HEK293 (cell line): ENCODE results near the gene PFDN6.

ENCODE experiments used
- ATF2 ChIP-seq: fragments of 450-650 bp; formaldehyde crosslinking; IDR thresholded peaks from 2 replicates; pipeline ENCODE4 v1.5.1; 2016; ENCODE audit warnings: missing biosample characterization, missing genetic modification characterization, low read depth
- CTCF ChIP-seq: fragments of 450-650 bp; formaldehyde crosslinking; IDR thresholded peaks from 2 replicates; pipeline ENCODE4 v1.5.1; 2016; ENCODE audit warnings: missing biosample characterization, missing genetic modification characterization
- GFI1B ChIP-seq: fragments of 450-650 bp; formaldehyde crosslinking; IDR thresholded peaks from 2 replicates; pipeline ENCODE4 v1.5.1; 2016; ENCODE audit warnings: missing biosample characterization, missing genetic modification characterization
- KLF1 ChIP-seq: fragments of 450-650 bp; formaldehyde crosslinking; IDR thresholded peaks from 2 replicates; pipeline ENCODE4 v1.5.1; 2016; ENCODE audit warnings: missing biosample characterization, missing genetic modification characterization
- KLF7 ChIP-seq: fragments of 450-650 bp; formaldehyde crosslinking; IDR thresholded peaks from 2 replicates; pipeline ENCODE4 v1.5.1; 2016; ENCODE audit warnings: missing biosample characterization, missing genetic modification characterization, borderline replicate concordance
- PRDM4 ChIP-seq: fragments of 450-650 bp; formaldehyde crosslinking; IDR thresholded peaks from 2 replicates; pipeline ENCODE4 v1.5.1; 2017; ENCODE audit warnings: missing biosample characterization, missing genetic modification characterization
- REPIN1 ChIP-seq: fragments of 450-650 bp; formaldehyde crosslinking; IDR thresholded peaks from 2 replicates; pipeline ENCODE4 v1.5.1; 2017; ENCODE audit warnings: missing biosample characterization, missing genetic modification characterization, low read depth
- SP2 ChIP-seq: fragments of 450-650 bp; formaldehyde crosslinking; IDR thresholded peaks from 2 replicates; pipeline ENCODE4 v1.5.1; 2016; ENCODE audit warnings: missing biosample characterization, missing genetic modification characterization
- SP3 ChIP-seq: fragments of 450-650 bp; formaldehyde crosslinking; IDR thresholded peaks from 2 replicates; pipeline ENCODE4 v1.5.1; 2016; ENCODE audit warnings: missing biosample characterization, missing genetic modification characterization
- YY1 ChIP-seq: fragments of 450-650 bp; formaldehyde crosslinking; IDR thresholded peaks from 2 replicates; pipeline ENCODE4 v1.5.1; 2018; ENCODE audit warnings: missing biosample characterization, missing genetic modification characterization
- ZBTB26 ChIP-seq: fragments of 450-650 bp; formaldehyde crosslinking; optimal IDR thresholded peaks from 2 replicates; pipeline ENCODE3; 2016; ENCODE audit warnings: missing biosample characterization, mild to moderate bottlenecking, missing genetic modification characterization
- ZBTB44 ChIP-seq: fragments of 450-650 bp; IDR thresholded peaks from 2 replicates; pipeline ENCODE4 v1.5.1; 2018; ENCODE audit warnings: missing biosample characterization, mild to moderate bottlenecking, missing genetic modification characterization
- ZEB2 ChIP-seq: fragments of 450-650 bp; formaldehyde crosslinking; IDR thresholded peaks from 2 replicates; pipeline ENCODE4 v1.5.1; 2016; ENCODE audit warnings: missing biosample characterization, missing genetic modification characterization
- ZNF138 ChIP-seq: fragments of 450-650 bp; formaldehyde crosslinking; IDR thresholded peaks from 2 replicates; pipeline ENCODE4 v1.5.1; 2016; ENCODE audit warnings: missing biosample characterization, missing genetic modification characterization, borderline replicate concordance
- ZNF157 ChIP-seq: fragments of 450-650 bp; formaldehyde crosslinking; IDR thresholded peaks from 2 replicates; pipeline ENCODE4 v1.5.1; 2016; ENCODE audit warnings: missing biosample characterization, missing genetic modification characterization
- ZNF184 ChIP-seq: fragments of 450-650 bp; IDR thresholded peaks from 2 replicates; pipeline ENCODE4 v1.5.1; 2018; ENCODE audit warnings: missing biosample characterization, mild to moderate bottlenecking, missing genetic modification characterization
- ZNF19 ChIP-seq: fragments of 450-650 bp; formaldehyde crosslinking; IDR thresholded peaks from 2 replicates; pipeline ENCODE4; 2016; ENCODE audit warnings: missing biosample characterization, missing genetic modification characterization, low read depth
- ZNF2 ChIP-seq: fragments of 450-650 bp; formaldehyde crosslinking; IDR thresholded peaks from 2 replicates; pipeline ENCODE4 v1.5.1; 2016; ENCODE audit warnings: missing biosample characterization, missing genetic modification characterization
- ZNF394 ChIP-seq: fragments of 450-650 bp; formaldehyde crosslinking; IDR thresholded peaks from 2 replicates; pipeline ENCODE4 v1.5.1; 2016; ENCODE audit warnings: missing biosample characterization, missing genetic modification characterization, mild to moderate bottlenecking, moderate library complexity, borderline replicate concordance
- ZNF398 ChIP-seq: fragments of 450-650 bp; formaldehyde crosslinking; IDR thresholded peaks from 2 replicates; pipeline ENCODE4 v1.5.1; 2017; ENCODE audit warnings: missing biosample characterization, missing genetic modification characterization
- ZNF521 ChIP-seq: fragments of 450-650 bp; formaldehyde crosslinking; IDR thresholded peaks from 2 replicates; pipeline ENCODE4 v1.5.1; 2017; ENCODE audit warnings: missing biosample characterization, mild to moderate bottlenecking, missing genetic modification characterization
- ZNF561 ChIP-seq: fragments of 450-650 bp; IDR thresholded peaks from 2 replicates; pipeline ENCODE4 v1.5.1; 2018; ENCODE audit warnings: missing biosample characterization, missing genetic modification characterization, borderline replicate concordance
- ZNF571 ChIP-seq: fragments of 450-650 bp; formaldehyde crosslinking; IDR thresholded peaks from 2 replicates; pipeline ENCODE4 v1.5.0; 2017; ENCODE audit warnings: missing biosample characterization, missing genetic modification characterization
- ZNF580 ChIP-seq: fragments of 450-650 bp; formaldehyde crosslinking; IDR thresholded peaks from 2 replicates; pipeline ENCODE4 v1.5.1; 2016; ENCODE audit warnings: missing biosample characterization, missing genetic modification characterization
- ZNF600 ChIP-seq: fragments of 450-650 bp; formaldehyde crosslinking; IDR thresholded peaks from 2 replicates; pipeline ENCODE4 v1.5.1; 2016; ENCODE audit warnings: missing biosample characterization, missing genetic modification characterization
- ZNF629 ChIP-seq: fragments of 450-650 bp; formaldehyde crosslinking; IDR thresholded peaks from 2 replicates; pipeline ENCODE4 v1.5.1; 2017; ENCODE audit warnings: missing biosample characterization, missing genetic modification characterization
- ZNF701 ChIP-seq: fragments of 450-650 bp; formaldehyde crosslinking; IDR thresholded peaks from 2 replicates; pipeline ENCODE4 v1.5.1; 2016; ENCODE audit warnings: missing biosample characterization, missing genetic modification characterization
- ZNF768 ChIP-seq: fragments of 450-650 bp; formaldehyde crosslinking; IDR thresholded peaks from 2 replicates; pipeline ENCODE4 v1.5.1; 2018; ENCODE audit warnings: missing biosample characterization, mild to moderate bottlenecking, missing genetic modification characterization

Gene PFDN6

GRCh38 chr6:33276864-33277662 lies 12.3 kb upstream of the PFDN6 start, which contains the start of gene B3GALT4 (continued):
- TF ChIP-seq GFI1B = no peak
- no peak for TF ChIP-seq ZNF19 (tag by site-specific recombination)
- TF ChIP-seq ZNF2 (tag by site-specific recombination) = peak; percentile 64; the same call in 1 of the 2 replicates
- no peak for TF ChIP-seq ZNF521
- 0 out of 2 replicates have a peak, but pooled peaks have one; percentile 44 for TF ChIP-seq PRDM4
- TF ChIP-seq REPIN1 (tag by site-specific recombination) = 0 out of 2 replicates have a peak, but pooled peaks have one; percentile 63
- TF ChIP-seq ZBTB44 (tag by site-specific recombination) = peak; percentile 81
- TF ChIP-seq ZNF701 (tag by site-specific recombination) = no peak
- TF ChIP-seq ZNF398 = peak; percentile 44; the same call in 1 of the 2 replicates
- no peak for TF ChIP-seq ZNF571
- TF ChIP-seq ZNF600 (tag by site-specific recombination) = peak; percentile 65
- TF ChIP-seq CTCF = peak; percentile 97
- TF ChIP-seq KLF7 (tag by site-specific recombination) = peak; percentile 77
- no peak for TF ChIP-seq ATF2 (tag by site-specific recombination)
- TF ChIP-seq ZNF138 (tag by site-specific recombination) = 0 out of 2 replicates have a peak, but pooled peaks have one; percentile 7
- peak; percentile 45; the same call in 1 of the 2 replicates for TF ChIP-seq ZNF768 (tag by site-specific recombination)
- TF ChIP-seq ZNF561 = peak; percentile 91
- TF ChIP-seq ZNF184 (tag by site-specific recombination) = peak; percentile 44; the same call in 1 of the 2 replicates
- 0 out of 2 replicates have a peak, but pooled peaks have one; percentile 45 for TF ChIP-seq YY1 (tag by site-specific recombination)
- peak; percentile 94 for TF ChIP-seq ZBTB26 (tag by site-specific recombination)
- TF ChIP-seq SP3 (tag by site-specific recombination) = peak; percentile 92
- TF ChIP-seq KLF1 (tag by site-specific recombination) = peak; percentile 71
- peak; percentile 42; the same call in 1 of the 2 replicates for TF ChIP-seq ZNF394 (tag by site-specific recombination)
- TF ChIP-seq ZNF629 = peak; percentile 68
- TF ChIP-seq ZEB2 (tag by site-specific recombination) = peak; percentile 95
- peak; percentile 86 for TF ChIP-seq SP2 (tag by site-specific recombination)
- TF ChIP-seq ZNF157 (tag by site-specific recombination) = no peak
- peak; percentile 28; the same call in 1 of the 2 replicates for TF ChIP-seq ZNF580
